SW480 (cell line): ENCODE data around the gene COTL1.
"Not testable (repeated sequence)": the region's sequence is repeated elsewhere in the genome, so short reads cannot be mapped to it uniquely, and the experiment has no call there.

Source experiments
- DNase-seq: peaks from one replicate; pipeline ENCODE4 v3.0.0-alpha.2; 2016; ENCODE audit warnings: low spot score

The COTL1 gene

GRCh38 chr16:84528322-84528721, 89.6 kb downstream of the COTL1 start:
- DNase-seq, result no peak

- DNase-seq, result no peak
Observed at GRCh38 chr16:84527532-84528269, 90.2 kb downstream of the COTL1 start.

- DNase-seq, result no peak
Observed at GRCh38 chr16:84526794-84527531, 90.9 kb downstream of the COTL1 start.

GRCh38 chr16:84524941-84525581, 92.8 kb downstream of the COTL1 start:
- not testable (repeated sequence) for DNase-seq

GRCh38 chr16:84524346-84524920, 93.4 kb downstream of the COTL1 start:
- no peak for DNase-seq

GRCh38 chr16:84521497-84521770, 96.4 kb downstream of the COTL1 start:
- DNase-seq, result no peak

GRCh38 chr16:84520725-84521496, 97.0 kb downstream of the COTL1 start:
- no peak for DNase-seq

- DNase-seq, result no peak
Observed at GRCh38 chr16:84519855-84520254, 98.0 kb downstream of the COTL1 start.

- peak; percentile 48 for DNase-seq
Observed at GRCh38 chr16:84518804-84519341, 99.0 kb downstream of the COTL1 start.

GRCh38 chr16:84518220-84518619, 99.7 kb downstream of the COTL1 start:
- DNase-seq, result not testable (repeated sequence)

GRCh38 chr16:84517366-84517765, 100.5 kb downstream of the COTL1 start:
- no peak for DNase-seq
